H1 (cell line): ENCODE measurements around the gene PACS1.

Experiments used
- CBX5 ChIP-seq: fragments of 300-800, 300-1000 bp; sonication (generic); IDR thresholded peaks from 2 replicates; pipeline ENCODE4 v1.7.1; 2016; ENCODE audit warnings: antibody characterized with exemption, low read length, low read depth
- KDM1A ChIP-seq: fragments of 200-600, 300-600 bp; sonication (generic); IDR thresholded peaks from 2 replicates; pipeline ENCODE4 v1.7.1; 2016; ENCODE audit warnings: mild to moderate bottlenecking, low read length, borderline replicate concordance
- NRF1 ChIP-seq: IDR thresholded peaks from 2 replicates; pipeline ENCODE4 v1.6.1; 2011; ENCODE audit warnings: mild to moderate bottlenecking, low read depth, low read length, improper control_type of control experiment
- POLR2A ChIP-seq, 2 experiments: IDR thresholded peaks; 1 replicate in 1 of 2; 2 replicates in 1 of 2; pipeline ENCODE4 v1.6.1; 2011; ENCODE audit warnings: low read depth in 2 of 2, low read length in 2 of 2, mild to moderate bottlenecking in 2 of 2; ENCODE audit errors: control extremely low read depth in 1 of 2
- POLR2AphosphoS5 ChIP-seq: IDR thresholded peaks from 2 replicates; pipeline ENCODE4 v1.6.1; 2011; ENCODE audit warnings: low read depth, low read length
- SRF ChIP-seq: IDR thresholded peaks from 2 replicates; pipeline ENCODE4 v1.6.1; 2011; ENCODE audit warnings: mild to moderate bottlenecking, low read depth, low read length, moderate library complexity
- SUZ12 ChIP-seq: fragments of 200-600 bp; sonication (generic); IDR thresholded peaks from 2 replicates; pipeline ENCODE4 v1.6.1; 2012; ENCODE audit warnings: mild to moderate bottlenecking, inconsistent platforms, low read length, moderate library complexity, mixed read lengths
- TAF7 ChIP-seq: optimal IDR thresholded peaks from 2 replicates; pipeline ENCODE3; 2011; ENCODE audit warnings: low read depth, mild to moderate bottlenecking, inconsistent platforms, low read length, moderate library complexity, borderline replicate concordance
- TF ChIP-seq, protein P1 (sequence below): IDR thresholded peaks from 2 replicates; pipeline ENCODE4 v1.6.1; 2011; ENCODE audit warnings: low read depth, mild to moderate bottlenecking, low read length; ENCODE audit not compliant: insufficient read depth
- TF ChIP-seq, protein P2 (sequence below), 3 experiments: IDR thresholded peaks; 1 replicate in 2 of 3; 2 replicates in 1 of 3; pipeline versions ENCODE4 v1.5.1 to v1.6.1; 2011; ENCODE audit warnings: low read length in 3 of 3, mild to moderate bottlenecking in 3 of 3, inconsistent platforms in 2 of 3, low read depth in 1 of 3, moderate library complexity in 1 of 3; ENCODE audit not compliant: insufficient read depth in 1 of 3; ENCODE audit errors: control extremely low read depth in 1 of 3

DNA sequence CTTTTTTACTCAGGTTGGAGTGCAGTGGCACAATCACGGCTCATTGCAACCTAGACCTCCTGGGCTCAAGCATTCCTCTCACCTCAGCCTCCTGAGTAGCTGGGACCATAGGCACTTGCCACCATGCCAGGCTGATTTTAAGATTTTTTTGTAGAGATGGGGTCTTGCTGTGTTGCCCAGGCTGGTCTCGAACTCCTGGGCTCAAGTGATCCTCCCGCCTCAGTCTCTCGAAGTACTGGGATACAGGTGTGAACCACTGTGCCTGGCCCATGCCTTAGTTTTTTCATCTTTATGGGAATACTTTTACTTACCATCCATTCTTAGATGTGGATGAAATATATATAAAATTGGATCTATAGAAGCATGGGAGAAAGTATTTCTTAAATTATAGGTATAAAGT is 5.2 kb downstream of the PACS1 start:
- TF ChIP-seq CBX5 (no peak), POLR2A (IDR thresholded peaks at IDR 0.05; ENCODE audit: control extremely low read depth in 1 of 2, low read depth in 2 of 2, low read length in 2 of 2) (no peak), SUZ12 (no peak), POLR2AphosphoS5 (no peak), KDM1A (no peak), SRF (no peak), TAF7 (no peak), NRF1 (no peak)
- TF ChIP-seq, protein P1, sequence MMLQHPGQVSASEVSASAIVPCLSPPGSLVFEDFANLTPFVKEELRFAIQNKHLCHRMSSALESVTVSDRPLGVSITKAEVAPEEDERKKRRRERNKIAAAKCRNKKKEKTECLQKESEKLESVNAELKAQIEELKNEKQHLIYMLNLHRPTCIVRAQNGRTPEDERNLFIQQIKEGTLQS = no peak
- TF ChIP-seq, protein P2, sequence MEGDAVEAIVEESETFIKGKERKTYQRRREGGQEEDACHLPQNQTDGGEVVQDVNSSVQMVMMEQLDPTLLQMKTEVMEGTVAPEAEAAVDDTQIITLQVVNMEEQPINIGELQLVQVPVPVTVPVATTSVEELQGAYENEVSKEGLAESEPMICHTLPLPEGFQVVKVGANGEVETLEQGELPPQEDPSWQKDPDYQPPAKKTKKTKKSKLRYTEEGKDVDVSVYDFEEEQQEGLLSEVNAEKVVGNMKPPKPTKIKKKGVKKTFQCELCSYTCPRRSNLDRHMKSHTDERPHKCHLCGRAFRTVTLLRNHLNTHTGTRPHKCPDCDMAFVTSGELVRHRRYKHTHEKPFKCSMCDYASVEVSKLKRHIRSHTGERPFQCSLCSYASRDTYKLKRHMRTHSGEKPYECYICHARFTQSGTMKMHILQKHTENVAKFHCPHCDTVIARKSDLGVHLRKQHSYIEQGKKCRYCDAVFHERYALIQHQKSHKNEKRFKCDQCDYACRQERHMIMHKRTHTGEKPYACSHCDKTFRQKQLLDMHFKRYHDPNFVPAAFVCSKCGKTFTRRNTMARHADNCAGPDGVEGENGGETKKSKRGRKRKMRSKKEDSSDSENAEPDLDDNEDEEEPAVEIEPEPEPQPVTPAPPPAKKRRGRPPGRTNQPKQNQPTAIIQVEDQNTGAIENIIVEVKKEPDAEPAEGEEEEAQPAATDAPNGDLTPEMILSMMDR (IDR thresholded peaks at IDR 0.05; ENCODE audit: control extremely low read depth in 1 of 3, insufficient read depth in 1 of 3, low read depth in 1 of 3, low read length in 3 of 3) = no peak
